Measurements from ENCODE around the gene FUT6.

FUT6 gene

GRCh38 chr19:5827891-5828660, 11.4 kb downstream of the FUT6 start:
- Histone ChIP-seq H3K27me3 (ENCODE audit: control insufficient read depth in 5 of 5, insufficient read depth in 4 of 5, low read length in 5 of 5) (peaks cover 14 to 53% (median 21%) of the 10 kb centered on the region in 5 donors), H3K9me3 (ENCODE audit: control insufficient read depth in 5 of 5, low read length in 5 of 5) (no peaks in the 10 kb centered on the region), H3K36me3 (ENCODE audit: control insufficient read depth in 5 of 5, insufficient read depth in 5 of 5, low read length in 5 of 5) (no peaks in the 10 kb centered on the region), H3K27ac (ENCODE audit: low read depth, low read length) (no peak overlapping the region), H3K4me1 (ENCODE audit: control insufficient read depth in 5 of 5, insufficient read depth in 5 of 5, low read length in 5 of 5) (peaks cover 0 to 23% (median 7%) of the 10 kb centered on the region in 5 donors), H3K4me3 (ENCODE audit: low read depth in 1 of 5, low read length in 5 of 5) (peak overlapping the region; percentile 26 to 70 (median 62)), H3K9ac (ENCODE audit: low read length in 5 of 5) (peak overlapping the region in 2 of 5 donors; percentile 21 to 43)

- peaks cover 0 to 23% (median 7%) of the 10 kb centered on the region in 5 donors for H3K4me1 ChIP-seq (ENCODE audit: control insufficient read depth in 5 of 5, insufficient read depth in 5 of 5, low read length in 5 of 5)
- H3K9ac ChIP-seq (ENCODE audit: low read length in 5 of 5), result no peak overlapping the region
- H3K27me3 ChIP-seq (ENCODE audit: control insufficient read depth in 5 of 5, insufficient read depth in 4 of 5, low read length in 5 of 5), result peaks cover 14 to 52% (median 20%) of the 10 kb centered on the region in 5 donors
- H3K36me3 ChIP-seq (ENCODE audit: control insufficient read depth in 5 of 5, insufficient read depth in 5 of 5, low read length in 5 of 5), result no peaks in the 10 kb centered on the region
- H3K9me3 ChIP-seq (ENCODE audit: control insufficient read depth in 5 of 5, low read length in 5 of 5), result no peaks in the 10 kb centered on the region
- H3K4me3 ChIP-seq (ENCODE audit: low read depth in 1 of 5, low read length in 5 of 5), result peak overlapping the region in 4 of 5 donors; percentile 60 to 70 (median 66)
- H3K27ac ChIP-seq (ENCODE audit: low read depth, low read length), result no peak overlapping the region
These were observed 12.1 kb downstream of the FUT6 start for GRCh38 chr19:5827342-5827890.

- no peak overlapping the region for H3K9ac ChIP-seq (ENCODE audit: low read length in 5 of 5)
These were observed 12.8 kb downstream of the FUT6 start for GRCh38 chr19:5826531-5827341.

GRCh38 chr19:5825178-5825577, 14.3 kb downstream of the FUT6 start:
- no peaks in the 10 kb centered on the region for H3K36me3 ChIP-seq (ENCODE audit: control insufficient read depth in 5 of 5, insufficient read depth in 5 of 5, low read length in 5 of 5)
- H3K27me3 ChIP-seq (ENCODE audit: control insufficient read depth in 5 of 5, insufficient read depth in 4 of 5, low read length in 5 of 5), result peaks cover 14 to 49% (median 18%) of the 10 kb centered on the region in 5 donors
- H3K9ac ChIP-seq (ENCODE audit: low read length in 5 of 5), result no peak overlapping the region
- H3K9me3 ChIP-seq (ENCODE audit: control insufficient read depth in 5 of 5, low read length in 5 of 5), result no peaks in the 10 kb centered on the region
- H3K4me1 ChIP-seq (ENCODE audit: control insufficient read depth in 5 of 5, insufficient read depth in 5 of 5, low read length in 5 of 5), result peaks cover 0 to 23% (median 7%) of the 10 kb centered on the region in 5 donors
- no peak overlapping the region for H3K27ac ChIP-seq (ENCODE audit: low read depth, low read length)
- no peak overlapping the region for H3K4me3 ChIP-seq (ENCODE audit: low read depth in 1 of 5, low read length in 5 of 5)

More at GRCh38 chr19:5826531-5827341, 12.8 kb downstream of the FUT6 start:
- Histone ChIP-seq H3K27me3 (ENCODE audit: control insufficient read depth in 5 of 5, insufficient read depth in 4 of 5, low read length in 5 of 5) (peaks cover 14 to 51% (median 20%) of the 10 kb centered on the region in 5 donors), H3K36me3 (ENCODE audit: control insufficient read depth in 5 of 5, insufficient read depth in 5 of 5, low read length in 5 of 5) (no peaks in the 10 kb centered on the region), H3K4me3 (ENCODE audit: low read depth in 1 of 5, low read length in 5 of 5) (peak overlapping the region in 1 of 5 donors; percentile 40), H3K27ac (ENCODE audit: low read depth, low read length) (no peak overlapping the region), H3K4me1 (ENCODE audit: control insufficient read depth in 5 of 5, insufficient read depth in 5 of 5, low read length in 5 of 5) (peaks cover 0 to 23% (median 7%) of the 10 kb centered on the region in 5 donors), H3K9me3 (ENCODE audit: control insufficient read depth in 5 of 5, low read length in 5 of 5) (no peaks in the 10 kb centered on the region)

GRCh38 chr19:5824751-5825150, 14.8 kb downstream of the FUT6 start:
- no peak overlapping the region for H3K4me3 ChIP-seq (ENCODE audit: low read depth in 1 of 5, low read length in 5 of 5)
- H3K4me1 ChIP-seq (ENCODE audit: control insufficient read depth in 5 of 5, insufficient read depth in 5 of 5, low read length in 5 of 5), result peaks cover 0 to 23% (median 7%) of the 10 kb centered on the region in 5 donors
- H3K9ac ChIP-seq (ENCODE audit: low read length in 5 of 5), result no peak overlapping the region
- no peaks in the 10 kb centered on the region for H3K36me3 ChIP-seq (ENCODE audit: control insufficient read depth in 5 of 5, insufficient read depth in 5 of 5, low read length in 5 of 5)
- H3K27me3 ChIP-seq (ENCODE audit: control insufficient read depth in 5 of 5, insufficient read depth in 4 of 5, low read length in 5 of 5), result peaks cover 12 to 46% (median 16%) of the 10 kb centered on the region in 5 donors
- no peak overlapping the region for H3K27ac ChIP-seq (ENCODE audit: low read depth, low read length)
- no peaks in the 10 kb centered on the region for H3K9me3 ChIP-seq (ENCODE audit: control insufficient read depth in 5 of 5, low read length in 5 of 5)

- no peak overlapping the region for H3K4me3 ChIP-seq (ENCODE audit: low read depth in 1 of 5, low read length in 5 of 5)
These were observed 15.8 kb downstream of the FUT6 start for GRCh38 chr19:5823579-5824281.

GRCh38 chr19:5822181-5822844, 17.2 kb downstream of the FUT6 start:
- Histone ChIP-seq H3K27ac (ENCODE audit: low read depth, low read length) (no peak overlapping the region), H3K27me3 (ENCODE audit: control insufficient read depth in 5 of 5, insufficient read depth in 4 of 5, low read length in 5 of 5) (peaks cover 3 to 34% (median 7%) of the 10 kb centered on the region in 5 donors), H3K4me3 (ENCODE audit: low read depth in 1 of 5, low read length in 5 of 5) (no peak overlapping the region), H3K4me1 (ENCODE audit: control insufficient read depth in 5 of 5, insufficient read depth in 5 of 5, low read length in 5 of 5) (peaks cover 0 to 9% (median 0%) of the 10 kb centered on the region in 5 donors), H3K36me3 (ENCODE audit: control insufficient read depth in 5 of 5, insufficient read depth in 5 of 5, low read length in 5 of 5) (no peaks in the 10 kb centered on the region), H3K9me3 (ENCODE audit: control insufficient read depth in 5 of 5, low read length in 5 of 5) (no peaks in the 10 kb centered on the region), H3K9ac (ENCODE audit: low read length in 5 of 5) (no peak overlapping the region)

More at GRCh38 chr19:5823579-5824281, 15.8 kb downstream of the FUT6 start:
- peaks cover 0 to 20% (median 6%) of the 10 kb centered on the region in 5 donors for H3K4me1 ChIP-seq (ENCODE audit: control insufficient read depth in 5 of 5, insufficient read depth in 5 of 5, low read length in 5 of 5)
- no peak overlapping the region for H3K27ac ChIP-seq (ENCODE audit: low read depth, low read length)
- no peak overlapping the region for H3K9ac ChIP-seq (ENCODE audit: low read length in 5 of 5)
- peaks cover 6 to 38% (median 10%) of the 10 kb centered on the region in 5 donors for H3K27me3 ChIP-seq (ENCODE audit: control insufficient read depth in 5 of 5, insufficient read depth in 4 of 5, low read length in 5 of 5)
- no peaks in the 10 kb centered on the region for H3K36me3 ChIP-seq (ENCODE audit: control insufficient read depth in 5 of 5, insufficient read depth in 5 of 5, low read length in 5 of 5)
- no peaks in the 10 kb centered on the region for H3K9me3 ChIP-seq (ENCODE audit: control insufficient read depth in 5 of 5, low read length in 5 of 5)

- Histone ChIP-seq H3K36me3 (ENCODE audit: control insufficient read depth in 5 of 5, insufficient read depth in 5 of 5, low read length in 5 of 5) (no peaks in the 10 kb centered on the region), H3K27me3 (ENCODE audit: control insufficient read depth in 5 of 5, insufficient read depth in 4 of 5, low read length in 5 of 5) (peaks cover 3 to 29% (median 7%) of the 10 kb centered on the region in 5 donors)
These were observed 17.9 kb downstream of the FUT6 start for GRCh38 chr19:5821521-5822180.

GRCh38 chr19:5820785-5821184, 18.7 kb downstream of the FUT6 start:
- Histone ChIP-seq H3K9ac (ENCODE audit: low read length in 5 of 5) (no peak overlapping the region), H3K4me3 (ENCODE audit: low read depth in 1 of 5, low read length in 5 of 5) (no peak overlapping the region), H3K27me3 (ENCODE audit: control insufficient read depth in 5 of 5, insufficient read depth in 4 of 5, low read length in 5 of 5) (peaks cover 3 to 29% (median 7%) of the 10 kb centered on the region in 5 donors), H3K9me3 (ENCODE audit: control insufficient read depth in 5 of 5, low read length in 5 of 5) (no peaks in the 10 kb centered on the region), H3K4me1 (ENCODE audit: control insufficient read depth in 5 of 5, insufficient read depth in 5 of 5, low read length in 5 of 5) (no peaks in the 10 kb centered on the region), H3K36me3 (ENCODE audit: control insufficient read depth in 5 of 5, insufficient read depth in 5 of 5, low read length in 5 of 5) (no peaks in the 10 kb centered on the region), H3K27ac (ENCODE audit: low read depth, low read length) (no peak overlapping the region)

More at GRCh38 chr19:5821521-5822180, 17.9 kb downstream of the FUT6 start:
- Histone ChIP-seq H3K4me1 (ENCODE audit: control insufficient read depth in 5 of 5, insufficient read depth in 5 of 5, low read length in 5 of 5) (peaks cover 0 to 4% (median 0%) of the 10 kb centered on the region in 5 donors), H3K4me3 (ENCODE audit: low read depth in 1 of 5, low read length in 5 of 5) (no peak overlapping the region), H3K9ac (ENCODE audit: low read length in 5 of 5) (no peak overlapping the region), H3K9me3 (ENCODE audit: control insufficient read depth in 5 of 5, low read length in 5 of 5) (no peaks in the 10 kb centered on the region), H3K27ac (ENCODE audit: low read depth, low read length) (no peak overlapping the region)
